ENCODE measurements around the gene BDKRB2.

- TF ChIP-seq POLR2AphosphoS5 (IDR thresholded peaks at IDR 0.05; ENCODE audit: insufficient read depth in 1 of 2, low read depth in 1 of 2) (no peak), CTCF (IDR thresholded peaks at IDR 0.05) (no peak)
Observed at GRCh38 chr14:96160076-96160912, 44.3 kb upstream of the BDKRB2 start.

All from vagina (tissue), 2 donors.